ENCODE results near the gene OR51G1.
"Not testable (repeated sequence)": the region's sequence is repeated elsewhere in the genome, so short reads cannot be mapped to it uniquely, and the experiment has no call there.

Gene OR51G1, protein sequence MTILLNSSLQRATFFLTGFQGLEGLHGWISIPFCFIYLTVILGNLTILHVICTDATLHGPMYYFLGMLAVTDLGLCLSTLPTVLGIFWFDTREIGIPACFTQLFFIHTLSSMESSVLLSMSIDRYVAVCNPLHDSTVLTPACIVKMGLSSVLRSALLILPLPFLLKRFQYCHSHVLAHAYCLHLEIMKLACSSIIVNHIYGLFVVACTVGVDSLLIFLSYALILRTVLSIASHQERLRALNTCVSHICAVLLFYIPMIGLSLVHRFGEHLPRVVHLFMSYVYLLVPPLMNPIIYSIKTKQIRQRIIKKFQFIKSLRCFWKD

DNA sequence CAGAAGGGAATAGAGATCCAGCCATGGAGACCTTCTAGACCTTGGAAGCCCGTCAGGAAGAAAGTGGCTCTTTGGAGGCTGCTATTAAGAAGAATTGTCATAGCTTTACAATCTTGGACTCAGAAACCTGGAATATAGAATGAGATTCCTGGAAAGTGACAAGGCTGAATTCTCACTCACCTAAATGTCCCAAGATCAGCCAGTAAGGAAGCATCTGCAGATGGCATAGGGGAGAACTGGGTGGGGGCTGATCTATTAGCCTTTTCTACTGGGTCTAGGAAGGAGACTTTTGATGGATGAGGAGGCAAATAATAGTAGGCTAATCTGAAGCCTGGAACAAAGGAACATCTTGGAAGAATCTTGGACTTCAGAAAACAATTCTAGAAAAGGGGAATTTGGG, at the start of gene OR51G1:
OR51G1 (minus strand) TSS at position 101 of the 400 bp plus-strand sequence; CDS start at position 101, 0 bp downstream.
- TF ChIP-seq, protein P1, sequence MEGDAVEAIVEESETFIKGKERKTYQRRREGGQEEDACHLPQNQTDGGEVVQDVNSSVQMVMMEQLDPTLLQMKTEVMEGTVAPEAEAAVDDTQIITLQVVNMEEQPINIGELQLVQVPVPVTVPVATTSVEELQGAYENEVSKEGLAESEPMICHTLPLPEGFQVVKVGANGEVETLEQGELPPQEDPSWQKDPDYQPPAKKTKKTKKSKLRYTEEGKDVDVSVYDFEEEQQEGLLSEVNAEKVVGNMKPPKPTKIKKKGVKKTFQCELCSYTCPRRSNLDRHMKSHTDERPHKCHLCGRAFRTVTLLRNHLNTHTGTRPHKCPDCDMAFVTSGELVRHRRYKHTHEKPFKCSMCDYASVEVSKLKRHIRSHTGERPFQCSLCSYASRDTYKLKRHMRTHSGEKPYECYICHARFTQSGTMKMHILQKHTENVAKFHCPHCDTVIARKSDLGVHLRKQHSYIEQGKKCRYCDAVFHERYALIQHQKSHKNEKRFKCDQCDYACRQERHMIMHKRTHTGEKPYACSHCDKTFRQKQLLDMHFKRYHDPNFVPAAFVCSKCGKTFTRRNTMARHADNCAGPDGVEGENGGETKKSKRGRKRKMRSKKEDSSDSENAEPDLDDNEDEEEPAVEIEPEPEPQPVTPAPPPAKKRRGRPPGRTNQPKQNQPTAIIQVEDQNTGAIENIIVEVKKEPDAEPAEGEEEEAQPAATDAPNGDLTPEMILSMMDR (IDR thresholded peaks at IDR 0.05), result no peak
- Histone ChIP-seq H3K27ac (no peak within 1 kb of the TSS), H3K4me3 (no peak within 1 kb of the TSS)
- DNase-seq (ENCODE audit: low spot score), result no peak

DNA sequence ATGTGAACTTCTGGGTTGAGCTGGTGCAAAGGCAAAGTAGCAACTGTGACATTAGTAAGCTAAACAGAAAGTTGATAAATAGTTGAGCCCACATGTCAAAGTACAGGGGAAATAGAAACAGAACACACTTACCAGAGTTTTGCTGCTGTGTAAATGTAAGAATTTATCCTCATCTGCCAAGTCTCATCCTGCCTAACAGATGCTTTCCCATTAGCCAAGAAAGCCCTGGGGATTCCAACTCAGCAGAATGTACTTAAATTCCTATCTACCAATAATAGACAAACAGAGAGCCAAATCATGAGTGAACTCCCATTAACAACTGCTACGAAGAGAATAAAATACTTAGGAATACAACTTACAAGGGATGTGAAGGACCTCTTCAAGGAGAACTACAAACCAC, 38.7 kb upstream of the OR51G1 start:
- Histone ChIP-seq H3K27ac (no peak overlapping the region), H3K4me3 (no peak overlapping the region)
- DNase-seq (ENCODE audit: low spot score), result no peak
- TF ChIP-seq, protein P1 (IDR thresholded peaks at IDR 0.05), result no peak

DNA sequence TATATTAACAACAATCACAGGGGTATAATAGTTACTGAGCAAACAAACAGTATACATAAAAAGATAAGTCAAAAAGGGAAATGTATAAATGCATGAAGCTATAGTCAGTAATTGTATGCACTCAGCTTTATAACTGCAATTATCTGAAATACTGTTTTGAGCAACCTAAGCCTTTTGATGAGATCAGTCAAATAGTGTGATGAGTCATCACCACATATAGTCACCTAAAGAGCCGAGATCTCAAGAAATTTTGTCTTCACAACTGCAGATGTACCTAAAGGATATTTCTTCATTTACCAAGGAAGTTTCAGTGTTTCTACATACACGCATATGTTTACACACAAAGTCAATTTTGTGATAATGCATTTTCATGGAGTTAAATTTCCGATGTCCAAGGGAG, 36.7 kb upstream of the OR51G1 start:
- Histone ChIP-seq H3K4me3 (no peak overlapping the region), H3K27ac (no peak overlapping the region)
- TF ChIP-seq, protein P1 (IDR thresholded peaks at IDR 0.05), result no peak
- no peak for DNase-seq (ENCODE audit: low spot score)

DNA sequence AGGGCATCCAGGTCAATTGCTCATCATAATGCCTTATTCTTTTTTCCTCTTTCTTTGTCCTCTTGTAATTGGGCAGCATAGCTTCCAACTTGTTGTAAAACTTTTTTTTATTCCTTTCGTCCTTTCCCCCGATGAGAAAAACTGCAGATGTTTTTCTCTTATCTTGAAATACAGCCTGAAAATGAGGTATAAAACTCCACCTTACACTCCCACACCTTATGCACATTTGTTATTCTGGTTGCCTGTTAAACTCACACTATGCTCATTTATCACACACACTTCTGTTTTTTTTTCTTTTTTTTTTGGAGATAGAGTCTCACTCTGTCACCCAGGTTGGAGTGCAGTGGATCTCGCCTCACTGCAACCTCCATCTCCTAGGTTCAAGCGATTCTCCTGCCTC, 33.3 kb upstream of the OR51G1 start:
- no peak for DNase-seq (ENCODE audit: low spot score)
- H3K4me3 ChIP-seq, result no peak overlapping the region
- TF ChIP-seq, protein P1 (IDR thresholded peaks at IDR 0.05), result no peak
- no peak overlapping the region for H3K27ac ChIP-seq

DNA sequence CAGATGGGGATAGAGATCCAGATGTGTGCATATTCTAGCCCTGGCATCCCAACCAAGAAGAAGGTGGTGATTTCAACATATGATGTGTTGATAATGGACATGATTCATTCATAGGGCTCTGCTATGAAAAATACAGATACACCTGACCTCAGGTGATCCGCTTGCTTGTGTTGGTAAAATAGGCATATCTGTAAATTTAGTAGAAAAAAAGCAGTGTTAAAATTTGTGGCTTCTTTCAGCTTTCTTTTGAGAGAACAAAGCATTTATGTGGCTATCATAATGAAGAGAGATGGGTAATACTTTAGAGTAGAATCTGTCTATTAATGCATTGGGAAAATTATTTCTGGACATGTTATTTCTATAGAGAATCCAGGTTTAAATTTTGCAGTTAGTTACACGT, 31.5 kb upstream of the OR51G1 start, which contains the start of gene OR51A2:
OR51A2 (minus strand) TSS at position 101 of the 400 bp plus-strand sequence; CDS start at position 101, 0 bp downstream.
- not testable (repeated sequence) for H3K4me3 ChIP-seq; DNase-seq (ENCODE audit: low spot score); H3K27ac ChIP-seq

DNA sequence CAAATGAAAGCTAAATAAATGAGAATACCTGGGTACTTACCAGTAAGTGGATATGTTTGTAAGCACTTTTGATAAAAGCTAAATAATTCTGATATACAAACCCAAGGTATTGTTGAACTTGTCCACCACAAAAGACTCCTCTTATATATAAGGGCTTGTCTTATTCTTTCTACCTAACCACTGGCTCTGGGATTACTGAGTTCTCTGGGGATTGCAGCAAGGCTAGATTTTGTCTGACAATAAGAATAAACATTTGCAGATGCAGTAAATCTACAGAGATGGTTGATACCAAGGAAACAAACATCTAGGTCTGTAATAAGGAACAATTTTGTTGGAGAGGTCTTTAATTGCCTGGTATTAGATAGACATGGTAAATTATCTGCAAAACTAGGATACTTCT, 23.4 kb upstream of the OR51G1 start, which contains the start of gene OR51A4:
OR51A4 (minus strand) TSS at position 101 of the 400 bp plus-strand sequence. CDS start 505 bp downstream, outside the sequence.
- Histone ChIP-seq H3K4me3 (no peak within 1 kb of the TSS), H3K27ac (no peak within 1 kb of the TSS)
- TF ChIP-seq, protein P1 (IDR thresholded peaks at IDR 0.05), result no peak
- no peak for DNase-seq (ENCODE audit: low spot score)

DNA sequence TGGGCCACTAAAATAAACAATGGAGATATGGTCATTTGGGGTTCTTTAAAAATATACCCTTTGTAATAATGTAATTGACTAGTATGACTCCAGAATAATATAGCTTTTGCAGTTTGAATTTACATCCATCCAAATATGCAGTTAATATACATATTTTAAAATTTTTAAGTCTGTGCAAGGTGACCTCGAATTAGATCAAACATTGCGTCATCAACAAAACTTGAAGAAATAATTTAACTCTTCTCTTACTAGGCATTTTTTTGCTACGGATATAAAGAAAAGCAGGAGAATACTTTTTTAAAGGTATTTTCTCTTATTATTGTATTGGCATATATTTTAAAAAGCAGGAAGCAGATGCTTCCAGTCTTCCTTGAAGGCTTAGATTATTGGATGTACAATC, 12.6 kb upstream of the OR51G1 start:
- H3K4me3 ChIP-seq, result no peak overlapping the region
- no peak overlapping the region for H3K27ac ChIP-seq
- no peak for DNase-seq (ENCODE audit: low spot score)
- TF ChIP-seq, protein P1 (IDR thresholded peaks at IDR 0.05), result no peak

Measured in coronary artery (tissue), 2 donors.